ENCODE data around the gene ZSCAN31.
A peak's percentile ranks its signal among the peaks of the same experiment; 100 is the strongest.
"Not testable (repeated sequence)": the region's sequence is repeated elsewhere in the genome, so short reads cannot be mapped to it uniquely, and the experiment has no call there.

ZSCAN31 gene

DNA sequence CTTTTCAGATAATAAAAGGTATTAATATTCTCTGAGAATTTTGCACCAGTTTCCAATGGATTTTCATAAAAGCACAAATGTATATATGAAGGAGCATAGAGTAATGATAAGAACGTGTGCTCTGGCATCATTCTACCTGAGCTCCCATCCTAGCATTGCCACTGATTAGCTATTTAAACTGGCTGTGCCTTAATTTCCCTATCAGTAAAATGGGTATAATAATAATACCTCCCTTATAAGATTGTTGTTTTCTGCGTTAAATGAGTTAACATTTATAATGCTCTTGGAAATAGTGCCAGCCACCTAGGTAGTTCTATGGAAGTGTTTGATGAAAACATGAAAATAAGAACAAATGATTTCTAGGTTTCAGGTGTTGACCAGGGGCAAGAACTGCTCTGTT, 25.0 kb upstream of the ZSCAN31 start:
- H3K27me3 Mint-ChIP-seq, result no peaks in the 10 kb centered on the region
- CTCF ChIA-PET, result interaction anchor here (0.5 to 0.7 kb wide), 2 partner anchors 80 to 82 kb away, joined by 3 read pairs; no protein-coding TSS in a partner anchor
- no peak overlapping the region for H3K27ac Mint-ChIP-seq
- no peak for DNase-seq
- H3K4me1 Mint-ChIP-seq, result peaks cover 11% of the 10 kb centered on the region
- no peaks in the 10 kb centered on the region for H3K9me3 Mint-ChIP-seq
- no peak overlapping the region for H3K4me3 Mint-ChIP-seq
- peaks cover 22% of the 10 kb centered on the region for H3K36me3 Mint-ChIP-seq

DNA sequence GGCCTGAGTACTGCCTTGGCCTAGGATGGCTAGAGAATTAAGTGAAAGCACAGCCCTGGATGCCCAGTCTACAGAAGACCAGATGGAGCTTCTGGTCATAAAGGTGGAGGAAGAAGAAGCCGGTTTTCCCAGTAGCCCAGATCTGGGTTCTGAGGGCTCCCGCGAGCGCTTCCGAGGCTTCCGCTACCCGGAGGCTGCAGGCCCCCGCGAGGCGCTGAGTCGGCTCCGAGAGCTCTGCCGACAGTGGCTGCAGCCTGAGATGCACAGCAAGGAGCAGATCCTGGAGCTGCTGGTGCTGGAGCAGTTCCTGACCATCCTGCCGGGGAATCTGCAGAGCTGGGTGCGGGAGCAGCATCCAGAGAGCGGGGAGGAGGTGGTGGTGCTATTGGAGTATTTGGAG, 23.6 kb upstream of the ZSCAN31 start:
- Mint-ChIP-seq H3K4me1 (peaks cover 17% of the 10 kb centered on the region), H3K36me3 (peaks cover 11% of the 10 kb centered on the region)
- DNase-seq, H3K9me3 Mint-ChIP-seq, H3K27ac Mint-ChIP-seq, H3K27me3 Mint-ChIP-seq, H3K4me3 Mint-ChIP-seq: not testable (repeated sequence)
- CTCF ChIA-PET, result interaction anchor here (1.2 kb wide), 1 partner anchor 226 kb away, joined by 5 read pairs; no protein-coding TSS in a partner anchor

DNA sequence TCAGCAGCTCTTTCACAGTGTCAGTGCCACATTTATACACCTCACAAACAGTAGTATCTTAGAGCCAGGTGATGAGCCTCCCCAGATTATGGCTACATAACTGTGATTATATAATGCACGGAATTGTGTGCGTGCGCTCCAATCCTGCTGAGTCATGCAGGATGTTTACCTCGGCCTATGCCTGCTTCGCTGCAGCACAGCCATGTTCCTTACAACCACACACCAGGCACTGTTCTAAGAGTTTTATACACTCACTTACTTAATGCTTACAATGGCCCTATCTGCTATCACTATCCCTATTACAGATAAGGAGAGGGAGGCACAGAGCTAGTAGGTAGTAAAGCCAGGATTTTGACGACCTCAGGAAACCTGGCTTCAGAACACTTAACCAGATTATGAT, 21.1 kb upstream of the ZSCAN31 start:
- Mint-ChIP-seq H3K9me3 (peaks cover 6% of the 10 kb centered on the region), H3K4me1 (peaks cover 26% of the 10 kb centered on the region), H3K4me3 (no peak overlapping the region), H3K27ac (no peak overlapping the region), H3K36me3 (peaks cover 16% of the 10 kb centered on the region), H3K27me3 (no peaks in the 10 kb centered on the region)
- CTCF ChIA-PET, result interaction anchor here (0.5 to 2.2 kb wide), 6 partner anchors 90 to 1196 kb away, joined by 3 to 14 read pairs (median 7); partner anchors contain the start of genes ZKSCAN4 and ZSCAN26
- DNase-seq, result no peak

DNA sequence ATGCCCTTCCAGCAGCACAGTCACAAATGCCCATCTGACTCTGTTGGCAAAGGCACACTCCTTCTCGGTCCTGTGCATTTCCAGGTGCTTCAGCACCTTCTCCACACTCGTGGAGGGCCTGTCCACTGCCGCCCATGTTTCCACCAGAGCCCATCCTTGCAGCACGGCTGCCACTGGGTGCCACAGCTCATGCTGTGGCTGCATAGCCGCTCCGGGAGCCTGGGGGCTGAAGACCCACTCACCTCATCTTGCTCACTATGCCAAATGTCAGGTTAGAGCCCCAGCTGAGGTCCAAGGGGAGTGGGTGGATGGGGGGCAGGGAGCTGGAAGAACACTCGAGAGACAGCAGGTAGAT, 20.7 kb upstream of the ZSCAN31 start:
- Mint-ChIP-seq H3K4me3 (no peak overlapping the region), H3K36me3 (peaks cover 18% of the 10 kb centered on the region), H3K27ac (no peak overlapping the region), H3K27me3 (peaks cover under 1% of the 10 kb centered on the region), H3K9me3 (peaks cover 6% of the 10 kb centered on the region), H3K4me1 (peaks cover 29% of the 10 kb centered on the region)
- CTCF ChIA-PET, result interaction anchor here (0.5 to 2.7 kb wide), 23 partner anchors 11 to 1195 kb away, joined by 3 to 16 read pairs (median 5); partner anchors contain the start of genes ZKSCAN4, ZKSCAN8 and ZSCAN26
- no peak for DNase-seq

DNA sequence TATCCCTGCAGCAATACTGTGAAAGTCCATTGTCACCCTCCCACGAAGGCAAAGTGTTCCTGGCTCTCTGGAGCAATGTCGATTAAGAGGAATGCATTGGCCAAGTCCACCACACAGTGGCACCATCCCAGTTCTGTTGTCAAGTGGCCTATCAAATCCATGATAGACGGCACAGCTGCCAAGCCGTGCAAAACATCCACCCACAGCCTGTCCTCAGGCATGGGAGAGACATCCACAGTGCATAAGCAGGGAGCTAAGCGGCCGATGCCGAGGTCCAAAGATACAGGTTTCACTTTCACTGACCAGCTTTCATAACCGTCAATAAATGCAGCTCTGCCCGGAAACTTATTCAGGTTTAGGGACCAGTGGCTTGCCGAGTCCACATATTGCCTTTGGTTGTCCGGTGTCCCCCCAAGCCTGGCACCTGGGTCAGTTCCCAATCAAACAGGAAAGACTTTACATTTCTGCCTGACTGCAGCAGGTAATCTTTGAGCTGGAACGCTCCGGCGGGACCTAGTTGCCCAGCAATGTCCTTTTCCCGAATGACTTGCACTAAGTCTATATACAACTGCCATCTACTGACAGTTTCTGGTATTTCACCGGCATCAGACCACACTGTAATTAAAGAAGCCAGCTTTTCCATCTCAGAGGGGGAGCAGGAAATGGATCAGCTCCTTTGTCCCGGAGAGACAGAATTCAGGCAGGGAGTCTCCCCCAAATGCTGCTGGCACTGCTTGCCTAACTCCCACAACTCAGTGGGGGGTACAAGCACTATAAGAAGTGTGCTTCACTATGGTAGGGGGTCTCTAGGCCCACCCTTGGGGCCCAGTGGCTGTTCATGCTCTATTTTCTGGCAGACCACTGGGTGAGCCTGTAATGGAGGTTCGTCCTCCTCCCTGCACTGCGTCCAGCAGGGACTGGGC, 20.1 kb upstream of the ZSCAN31 start:
- peaks cover 35% of the 10 kb centered on the region for H3K4me1 Mint-ChIP-seq

DNA sequence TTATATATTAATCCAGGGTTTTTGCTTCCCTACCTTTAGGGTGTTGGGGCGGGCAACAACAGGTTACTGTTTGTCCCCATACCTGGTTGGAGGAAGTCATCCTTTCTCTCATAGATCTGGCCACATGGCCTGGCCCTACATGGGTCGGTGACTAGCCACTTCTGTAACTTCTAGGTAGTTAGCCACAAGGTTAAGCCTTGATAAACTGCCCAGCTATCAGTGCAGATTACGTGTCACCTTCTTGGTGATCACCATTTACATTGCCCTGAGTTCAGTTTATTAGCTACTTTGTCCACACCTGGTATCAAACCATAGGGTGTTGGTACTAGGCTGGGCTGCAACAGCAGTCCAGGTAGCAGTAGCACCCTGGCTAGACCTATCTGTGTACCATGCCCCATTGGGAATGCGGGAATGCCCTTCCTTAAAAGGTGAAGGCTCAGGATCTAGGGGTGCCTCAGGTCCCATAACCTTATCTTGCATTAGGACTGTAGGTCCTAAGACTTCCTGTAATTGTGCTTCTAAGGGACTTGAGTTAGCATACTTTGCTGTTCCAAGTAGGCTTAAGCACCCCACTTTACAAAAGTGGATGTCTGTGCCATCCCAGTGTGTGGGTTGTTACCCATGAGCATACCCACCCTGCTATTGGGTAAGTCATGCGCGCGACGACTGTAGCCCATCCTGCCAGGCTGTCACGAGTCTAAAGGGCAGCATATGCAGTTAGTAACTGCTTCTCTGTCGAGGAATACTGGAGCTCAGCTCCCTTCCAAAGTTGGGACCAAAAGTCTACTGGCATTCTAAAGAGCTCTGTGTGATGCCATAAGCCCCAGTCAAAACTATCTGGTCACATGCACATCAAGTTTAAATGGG, 19.0 kb upstream of the ZSCAN31 start:
- peak overlapping the region; percentile 90 for H3K4me3 Mint-ChIP-seq
- peaks cover 4% of the 10 kb centered on the region for H3K27me3 Mint-ChIP-seq
- H3K4me1 Mint-ChIP-seq, result peaks cover 46% of the 10 kb centered on the region
- H3K27ac Mint-ChIP-seq, result peak overlapping the region; percentile 49
- H3K9me3 Mint-ChIP-seq, result peaks cover 6% of the 10 kb centered on the region
- DNase-seq, result no peak
- peaks cover 18% of the 10 kb centered on the region for H3K36me3 Mint-ChIP-seq
- CTCF ChIA-PET, result interaction anchor here (1.0 to 2.7 kb wide), 13 partner anchors 9 to 535 kb away, joined by 3 to 16 read pairs (median 8); partner anchors contain the start of genes ZKSCAN8 and ZSCAN16

More for the DNA sequence above, 20.1 kb upstream of the ZSCAN31 start:
- Mint-ChIP-seq H3K27ac (peak overlapping the region; percentile 86), H3K4me3 (peak overlapping the region; percentile 90), H3K9me3 (peaks cover 6% of the 10 kb centered on the region), H3K27me3 (peaks cover 4% of the 10 kb centered on the region), H3K36me3 (peaks cover 18% of the 10 kb centered on the region)
- peak; percentile 72 for DNase-seq
- CTCF ChIA-PET, result interaction anchor here (0.5 to 2.7 kb wide), 38 partner anchors 10 to 1195 kb away, joined by 3 to 16 read pairs (median 3); partner anchors contain the start of genes ZKSCAN4, ZKSCAN8, ZSCAN16 and ZSCAN26

DNA sequence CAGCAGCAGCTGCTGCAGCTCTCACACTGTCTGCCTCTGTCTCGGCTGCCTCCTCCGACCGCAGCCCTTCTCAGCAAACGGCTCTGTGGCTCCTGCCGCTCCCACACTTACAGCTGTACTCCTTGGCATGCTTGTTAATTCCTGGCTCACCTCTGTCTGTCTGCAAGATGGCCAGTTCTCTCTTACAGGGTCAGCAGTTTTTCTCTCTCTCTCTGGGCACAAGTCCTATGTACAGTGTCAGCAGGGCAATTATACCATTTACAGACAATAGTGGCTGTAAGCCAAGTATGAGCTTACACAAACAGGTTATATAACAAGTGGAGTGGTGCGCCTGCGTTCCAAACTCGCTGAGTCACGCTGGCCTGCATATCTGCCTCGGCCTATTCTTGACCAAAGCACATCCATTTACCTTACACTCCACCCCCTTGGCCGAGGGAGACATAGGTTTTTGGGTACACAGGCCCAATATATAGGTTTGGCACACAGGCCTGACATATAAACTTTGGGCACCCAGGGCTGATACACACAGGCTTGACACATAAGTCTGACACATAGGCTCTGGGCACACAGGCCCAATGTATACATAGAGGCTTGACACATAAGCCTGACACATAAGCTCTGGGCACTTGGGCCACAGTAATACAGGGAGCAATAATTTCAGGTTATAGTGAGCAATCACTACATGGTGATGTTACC, 18.2 kb upstream of the ZSCAN31 start:
- Mint-ChIP-seq H3K27ac (no peak overlapping the region), H3K9me3 (peaks cover 6% of the 10 kb centered on the region), H3K4me3 (no peak overlapping the region), H3K4me1 (peaks cover 51% of the 10 kb centered on the region), H3K36me3 (peaks cover 19% of the 10 kb centered on the region), H3K27me3 (peaks cover 8% of the 10 kb centered on the region)
- no peak for DNase-seq
- CTCF ChIA-PET, result interaction anchor here (1.4 to 2.7 kb wide), 3 partner anchors 188 to 458 kb away, joined by 3 to 16 read pairs (median 16); partner anchors contain the start of gene ZKSCAN8

DNA sequence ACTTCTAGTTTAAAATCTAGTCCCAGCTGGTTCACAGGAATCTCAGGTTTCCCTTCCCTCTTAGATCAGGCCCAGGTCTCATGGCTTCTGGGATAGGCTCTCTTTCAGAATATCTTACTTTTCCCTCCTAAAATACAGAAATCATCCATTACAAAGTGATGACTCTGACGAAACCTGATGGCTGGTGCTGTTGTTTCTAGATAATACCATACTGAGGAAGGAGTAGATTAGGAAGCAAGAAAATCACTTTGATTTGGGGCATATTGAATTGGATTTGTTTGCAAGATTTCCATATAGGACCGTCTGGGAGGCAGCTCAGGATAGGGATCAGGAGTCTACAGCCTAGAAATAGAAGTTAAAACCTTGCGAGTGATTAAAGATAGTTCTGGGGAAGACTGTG, 17.4 kb upstream of the ZSCAN31 start:
- CTCF ChIA-PET, result no interaction called here
- peaks cover 8% of the 10 kb centered on the region for H3K27me3 Mint-ChIP-seq

DNA sequence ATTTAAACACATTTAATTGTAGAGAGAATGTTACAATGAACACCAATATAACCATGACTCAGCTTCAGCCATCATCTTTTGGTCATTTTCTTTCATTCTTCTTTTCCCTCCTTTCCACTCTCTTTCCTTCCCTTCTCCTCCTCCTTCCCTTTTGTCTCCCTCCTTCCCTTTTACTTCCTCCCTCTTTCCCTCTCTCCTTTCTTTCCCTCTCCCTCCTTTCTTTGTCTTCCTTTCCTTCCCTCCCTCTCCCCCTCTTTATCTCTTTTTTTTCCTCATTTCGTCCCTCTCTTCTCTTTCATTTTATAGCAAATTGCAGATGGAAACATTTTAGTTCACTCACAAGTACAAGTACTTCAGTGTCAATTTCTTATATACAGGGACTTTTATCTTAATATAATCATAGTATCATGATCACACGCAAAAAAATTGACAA, 15.6 kb upstream of the ZSCAN31 start:
- Mint-ChIP-seq H3K27ac (no peak overlapping the region), H3K9me3 (peaks cover 6% of the 10 kb centered on the region), H3K4me3 (peak overlapping the region; percentile 16), H3K27me3 (peaks cover 17% of the 10 kb centered on the region), H3K36me3 (peaks cover 18% of the 10 kb centered on the region), H3K4me1 (peaks cover 46% of the 10 kb centered on the region)
- DNase-seq, result no peak
- CTCF ChIA-PET, result no interaction called here

More for the DNA sequence above, 17.4 kb upstream of the ZSCAN31 start:
- peaks cover 6% of the 10 kb centered on the region for H3K9me3 Mint-ChIP-seq
- no peak overlapping the region for H3K4me3 Mint-ChIP-seq
- peaks cover 19% of the 10 kb centered on the region for H3K36me3 Mint-ChIP-seq
- DNase-seq, result no peak
- H3K27ac Mint-ChIP-seq, result no peak overlapping the region
- H3K4me1 Mint-ChIP-seq, result peaks cover 51% of the 10 kb centered on the region

DNA sequence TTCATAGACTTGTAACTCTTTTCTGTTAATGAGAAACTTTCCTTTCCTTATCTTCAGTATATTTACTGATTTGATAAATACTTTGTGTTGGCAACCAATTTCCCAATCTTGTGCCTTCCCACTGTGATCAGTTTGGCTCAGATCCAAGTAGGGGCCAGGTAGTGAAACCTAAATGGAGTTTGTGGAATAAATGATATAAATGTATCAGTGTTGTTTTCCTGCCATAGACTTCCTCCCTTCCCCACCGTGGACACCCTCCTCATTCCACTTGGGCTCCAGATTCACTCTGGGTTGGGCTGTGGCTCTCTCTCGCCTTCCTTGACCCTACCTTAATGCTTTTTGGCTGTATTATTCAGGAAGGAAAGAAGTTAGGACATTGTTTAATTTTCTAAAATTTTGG, 15.1 kb upstream of the ZSCAN31 start:
- Mint-ChIP-seq H3K36me3 (peaks cover 18% of the 10 kb centered on the region), H3K27ac (peak overlapping the region; percentile 94), H3K4me1 (peaks cover 42% of the 10 kb centered on the region), H3K4me3 (peak overlapping the region; percentile 97), H3K9me3 (peaks cover 6% of the 10 kb centered on the region), H3K27me3 (peaks cover 21% of the 10 kb centered on the region)
- CTCF ChIA-PET, result interaction anchor here (1.2 kb wide), 1 partner anchor 11 kb away, joined by 3 read pairs; no protein-coding TSS in a partner anchor
- no peak for DNase-seq

DNA sequence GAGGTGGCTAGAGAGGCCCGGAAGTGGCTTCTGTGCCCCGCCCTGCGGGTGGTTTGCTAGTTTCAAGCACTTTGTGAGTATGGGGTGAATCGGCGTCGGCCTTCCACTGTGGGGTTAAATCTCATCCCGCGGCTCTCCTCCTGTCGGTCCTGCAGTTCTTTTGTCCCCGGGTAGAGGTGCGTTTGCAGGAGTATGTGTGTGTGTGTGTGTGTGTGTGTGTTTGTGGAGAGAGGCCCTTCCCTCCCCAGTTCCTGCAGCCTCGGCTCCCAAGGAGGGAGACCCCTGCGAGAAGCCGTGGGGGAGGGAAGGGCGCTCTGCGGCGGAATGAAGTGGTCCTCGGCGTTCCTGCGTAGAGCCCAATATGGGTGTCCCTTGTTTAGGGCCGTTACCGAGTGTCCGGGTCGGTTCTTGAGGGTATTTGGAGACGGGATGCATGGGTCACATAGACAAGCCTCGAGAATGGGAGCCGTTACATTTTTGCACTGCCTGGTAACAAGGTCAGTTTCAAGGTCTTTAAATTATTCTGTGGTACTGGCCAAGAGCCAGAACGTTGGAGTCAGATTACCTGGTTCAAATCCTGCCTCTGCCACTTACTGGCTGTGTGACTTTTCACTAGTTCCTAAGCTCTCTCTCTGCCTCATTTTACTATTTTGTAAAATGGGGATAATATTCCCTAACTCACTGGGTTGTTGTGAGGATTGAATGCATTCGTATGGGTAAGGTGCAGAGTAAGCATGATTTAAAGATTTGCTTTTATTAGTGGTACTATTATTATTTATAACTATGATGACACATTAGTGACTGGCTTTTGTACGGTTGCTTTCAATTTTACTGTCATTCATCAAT, 14.2 kb upstream of the ZSCAN31 start, which contains the start of gene ZKSCAN3:
Gene ZKSCAN3 (plus strand): TSS at position 56 of the 846 bp plus-strand sequence. CDS start 9,640 bp downstream, outside the sequence.
- peaks cover 34% of the 10 kb centered on the region for H3K4me1 Mint-ChIP-seq
- H3K9me3 Mint-ChIP-seq, result peaks cover 6% of the 10 kb centered on the region
- H3K27me3 Mint-ChIP-seq, result peaks cover 26% of the 10 kb centered on the region
- CTCF ChIA-PET, result interaction anchor here (0.9 to 1.2 kb wide), 2 partner anchors 12 to 83 kb away, joined by 3 read pairs; partner anchors contain the start of gene ZSCAN26
- peak within 1 kb of the TSS; percentile 94 for H3K27ac Mint-ChIP-seq
- peak; percentile 92 for DNase-seq
- peak within 1 kb of the TSS; percentile 97 for H3K4me3 Mint-ChIP-seq
- peaks cover 18% of the 10 kb centered on the region for H3K36me3 Mint-ChIP-seq

DNA sequence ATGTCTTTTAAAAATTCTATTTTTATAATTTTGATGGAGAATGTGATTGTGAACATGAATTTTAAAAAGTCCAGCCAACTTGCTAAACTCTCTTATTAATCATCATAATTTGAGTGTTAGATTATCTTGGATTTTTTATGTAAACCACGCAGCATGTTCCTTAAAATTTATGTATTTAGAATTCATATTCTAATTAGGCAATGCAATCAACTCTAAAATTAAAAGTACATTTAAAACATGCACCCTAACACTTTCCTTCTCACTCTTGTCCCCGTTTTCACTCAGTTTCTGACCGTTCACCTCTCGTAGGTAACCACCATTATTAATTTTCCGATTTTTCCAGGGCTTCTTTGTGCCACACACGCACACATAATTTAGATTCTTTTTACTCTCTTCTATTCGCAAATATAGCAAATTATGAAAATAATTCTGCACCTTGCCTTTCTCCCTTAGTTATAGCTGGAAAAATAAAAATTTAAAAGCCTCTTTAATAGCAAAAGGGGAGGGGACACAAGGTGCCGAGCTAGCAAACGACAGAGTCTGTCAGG, 13.5 kb upstream of the ZSCAN31 start:
- peaks cover 34% of the 10 kb centered on the region for H3K4me1 Mint-ChIP-seq
- CTCF ChIA-PET, result interaction anchor here (0.9 kb wide), 1 partner anchor 82 kb away, joined by 3 read pairs; the partner anchor contains the start of gene ZSCAN26
- H3K27ac Mint-ChIP-seq, result peak overlapping the region; percentile 94
- peaks cover 18% of the 10 kb centered on the region for H3K36me3 Mint-ChIP-seq
- H3K9me3 Mint-ChIP-seq, result peaks cover 6% of the 10 kb centered on the region
- no peak for DNase-seq
- H3K27me3 Mint-ChIP-seq, result peaks cover 33% of the 10 kb centered on the region
- peak overlapping the region; percentile 97 for H3K4me3 Mint-ChIP-seq

Measured in activated naive CD4-positive, alpha-beta T cell treated with anti-CD3 and anti-CD28 coated beads, Interleukin-2, amount 10 ng/mL, durations not matched to agents 7 days and 5 days (primary cell).